HepG2 (cell line): Measurements from ENCODE around the gene CSNK1D. TPM values are rescaled to one million over a fixed set of nuclear protein-coding genes. Genes with fewer than 3 reads are reported as not detected.

Experiments used
- CENPX ChIP-seq: sonication (generic); formaldehyde crosslinking; IDR thresholded peaks from 2 replicates; pipeline ENCODE4 v1.9.0; 2021; ENCODE audit warnings: mild to moderate bottlenecking, missing genetic modification reagents, moderate library complexity
- GTF3A ChIP-seq: sonication (generic); formaldehyde crosslinking; conservative IDR thresholded peaks from 2 replicates; pipeline ENCODE4 v1.4.0; 2020; ENCODE audit warnings: mild to moderate bottlenecking, missing genetic modification reagents
- HCFC1 ChIP-seq: fragments of 150-350 bp; IDR thresholded peaks from 2 replicates; pipeline ENCODE4 v1.6.1; 2014; ENCODE audit warnings: low read depth, low read length
- HDAC1 ChIP-seq: sonication (generic); formaldehyde crosslinking; IDR thresholded peaks from 2 replicates; pipeline ENCODE4 v1.5.1; 2020; ENCODE audit warnings: mild to moderate bottlenecking, missing genetic modification reagents
- HNRNPL ChIP-seq: fragments of 200-400 bp; formaldehyde crosslinking; IDR thresholded peaks from 2 replicates; pipeline ENCODE4 v1.6.1; 2017; ENCODE audit warnings: mild to moderate bottlenecking, low read depth, low read length
- IKZF1 ChIP-seq: fragments of 450-650 bp; IDR thresholded peaks from 2 replicates; pipeline ENCODE4 v1.7.1; 2016
- JUND ChIP-seq: sonication (generic); formaldehyde crosslinking; IDR thresholded peaks from 2 replicates; pipeline ENCODE4 v1.8.0; 2022; ENCODE audit warnings: mild to moderate bottlenecking, missing genetic modification reagents
- MEIS1 ChIP-seq: sonication (generic); formaldehyde crosslinking; IDR thresholded peaks from 2 replicates; pipeline ENCODE4 v1.9.0; 2021; ENCODE audit warnings: mild to moderate bottlenecking, missing genetic modification reagents, moderate library complexity, borderline replicate concordance
- MIER2 ChIP-seq: IDR thresholded peaks from 2 replicates; pipeline ENCODE4 v1.6.1; 2016; ENCODE audit warnings: missing biosample characterization, missing genetic modification reagents
- NFYB ChIP-seq: sonication (generic); formaldehyde crosslinking; IDR thresholded peaks from 2 replicates; pipeline ENCODE4 v1.4.0; 2020; ENCODE audit warnings: missing genetic modification reagents
- NR0B2 ChIP-seq: sonication (generic); formaldehyde crosslinking; IDR thresholded peaks from 2 replicates; pipeline ENCODE4 v1.4.0; 2020; ENCODE audit warnings: mild to moderate bottlenecking, missing genetic modification reagents
- NR2F1 ChIP-seq, 2 experiments: fragments of 450-650 bp in 1 of 2; formaldehyde crosslinking in 1 of 2; IDR thresholded peaks; 2 replicates each; pipeline versions ENCODE4 v1.5.0 to v1.6.1; 2016 to 2020; ENCODE audit warnings: mild to moderate bottlenecking in 1 of 2, missing compliant biosample characterization in 1 of 2, missing genetic modification reagents in 1 of 2, moderate library complexity in 1 of 2
- PCBP1 ChIP-seq: fragments of 200-400 bp; formaldehyde crosslinking; IDR thresholded peaks from 2 replicates; pipeline ENCODE4 v1.6.1; 2017; ENCODE audit warnings: mild to moderate bottlenecking, low read depth, low read length, borderline replicate concordance
- ZBTB1 ChIP-seq: sonication (generic); formaldehyde crosslinking; IDR thresholded peaks from 2 replicates; pipeline ENCODE4 v1.4.0; 2020; ENCODE audit warnings: missing genetic modification reagents, borderline replicate concordance
- ZBTB21 ChIP-seq: sonication (generic); formaldehyde crosslinking; IDR thresholded peaks from 2 replicates; pipeline ENCODE4 v1.4.0; 2020; ENCODE audit warnings: missing genetic modification reagents
- ZFY ChIP-seq: sonication (generic); formaldehyde crosslinking; IDR thresholded peaks from 2 replicates; pipeline ENCODE4 v1.4.0; 2020; ENCODE audit warnings: missing genetic modification reagents
- ZNF510 ChIP-seq: sonication (generic); formaldehyde crosslinking; IDR thresholded peaks from 2 replicates; pipeline ENCODE4 v1.4.0; 2020; ENCODE audit warnings: low read depth, mild to moderate bottlenecking, missing genetic modification reagents
- ZNF788 ChIP-seq: sonication (generic); formaldehyde crosslinking; IDR thresholded peaks from 2 replicates; pipeline ENCODE4 v1.5.0; 2020; ENCODE audit warnings: mild to moderate bottlenecking, missing genetic modification reagents, borderline replicate concordance
- polyA plus RNA-seq, 8 experiments: library from polyadenylated mRNA; depleted of rRNA in 3 of 8; stranded (reverse) in 7 of 8; unstranded in 1 of 8; fragments of >200 nt; fragmentation: Illumina TruSeq in 4 of 8; extraction: Trizol in 4 of 8; gene quantifications; 2 replicates each; pipeline versions ENCODE4 v1.2.1 to v1.2.3, GENCODE V29; 2011 to 2016; ENCODE audit warnings: low read depth in 4 of 8, missing spikeins in 1 of 8, mixed read lengths in 1 of 8; ENCODE audit not compliant: insufficient read depth in 1 of 8
- total RNA-seq, 5 experiments: library from RNA; depleted of rRNA; stranded (reverse); fragments of >200 nt; fragmentation: Illumina TruSeq; extraction: Trizol; gene quantifications; 2 replicates each; pipeline ENCODE4 v1.2.3, GENCODE V29; 2016; ENCODE audit warnings: low read depth in 1 of 5
- TF ChIP-seq, protein P1 (sequence below): sonication (generic); formaldehyde crosslinking; IDR thresholded peaks from 2 replicates; pipeline ENCODE4 v1.4.0; 2020; ENCODE audit warnings: mild to moderate bottlenecking, missing genetic modification reagents
- TF ChIP-seq, protein P2 (sequence below): IDR thresholded peaks from 2 replicates; pipeline ENCODE4 v1.6.1; 2016
- TF ChIP-seq, protein P3 (sequence below): sonication (generic); formaldehyde crosslinking; IDR thresholded peaks from 2 replicates; pipeline ENCODE4 v1.5.0; 2020; ENCODE audit warnings: missing genetic modification reagents

The CSNK1D gene
- total and polyA plus RNA-seq, 2 of the 13 experiments (the other 11 are each of a cell fraction or from before 2014, with no cell fraction given), result 31.5 to 128 TPM

DNA sequence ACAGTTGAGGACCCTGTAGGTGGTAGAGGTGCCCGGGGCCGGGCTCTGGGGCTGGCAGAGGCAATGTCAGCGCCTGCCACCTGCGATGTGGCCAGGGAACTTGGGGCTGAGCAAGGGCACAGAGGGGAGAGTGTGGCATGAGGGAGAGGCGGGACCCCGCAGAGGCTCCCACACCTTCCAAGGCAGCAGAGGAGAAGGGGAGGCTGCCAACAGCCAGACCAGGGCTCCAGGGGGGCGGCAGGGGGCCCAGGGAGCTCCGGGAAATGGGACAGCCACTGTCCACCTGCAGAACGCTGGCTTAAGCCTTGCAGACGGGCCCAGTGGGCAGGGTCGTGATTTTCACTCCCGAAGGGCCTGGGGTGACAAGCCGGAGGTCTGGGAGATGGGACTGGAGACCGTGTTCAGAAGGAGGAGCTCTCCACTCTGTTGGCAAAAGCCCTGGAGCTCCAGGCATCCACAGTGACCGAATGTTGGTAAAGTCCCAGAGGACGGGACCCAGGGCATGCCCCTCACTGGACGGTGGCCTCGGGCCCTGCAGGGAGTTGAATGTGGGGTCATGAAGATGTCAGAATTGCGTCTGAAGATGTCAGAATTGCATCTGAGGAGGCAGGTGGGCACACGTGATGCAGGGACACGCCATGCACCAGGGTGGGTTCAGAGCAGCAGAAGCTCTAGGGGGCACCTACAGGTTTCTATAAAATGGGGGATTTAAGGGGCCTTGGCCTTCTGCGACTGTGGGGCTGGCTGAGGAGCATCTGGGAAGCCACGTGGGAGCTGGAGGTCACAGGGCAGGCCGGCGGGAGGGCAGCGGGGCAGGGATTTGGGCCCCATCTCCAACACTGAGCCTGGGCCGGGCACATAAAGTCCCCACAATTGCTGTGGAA, 25.3 kb upstream of the CSNK1D start (continued):
- TF ChIP-seq IKZF1 (no peak), ZNF510 (CRISPR knock-in tag) (no peak), HCFC1 (no peak), ZNF788 (peak; percentile 4; the same call in 1 of the 2 replicates), ZBTB21 (CRISPR knock-in tag) (no peak), NR0B2 (CRISPR knock-in tag) (0 out of 2 replicates have a peak, but pooled peaks have one; percentile 30), CENPX (CRISPR knock-in tag) (no peak), GTF3A (CRISPR knock-in tag) (no peak), NR2F1 (CRISPR knock-in tag; IDR thresholded peaks at IDR 0.05) (peak in 1 of 2 experiments; percentile 57; a peak in 2 of 4 replicates), MIER2 (0 out of 2 replicates have a peak, but pooled peaks have one; percentile 7), ZBTB1 (CRISPR knock-in tag) (no peak), PCBP1 (0 out of 2 replicates have a peak, but pooled peaks have one; percentile 7), ZFY (CRISPR knock-in tag) (0 out of 2 replicates have a peak, but pooled peaks have one; percentile 11), HNRNPL (peak; percentile 87), HDAC1 (CRISPR knock-in tag) (peak; percentile 52; the same call in 1 of the 2 replicates), NFYB (CRISPR knock-in tag) (0 out of 2 replicates have a peak, but pooled peaks have one; percentile 4), MEIS1 (CRISPR knock-in tag) (0 out of 2 replicates have a peak, but pooled peaks have one; percentile 40), JUND (CRISPR knock-in tag) (0 out of 2 replicates have a peak, but pooled peaks have one; percentile 11)
- TF ChIP-seq, protein P1, sequence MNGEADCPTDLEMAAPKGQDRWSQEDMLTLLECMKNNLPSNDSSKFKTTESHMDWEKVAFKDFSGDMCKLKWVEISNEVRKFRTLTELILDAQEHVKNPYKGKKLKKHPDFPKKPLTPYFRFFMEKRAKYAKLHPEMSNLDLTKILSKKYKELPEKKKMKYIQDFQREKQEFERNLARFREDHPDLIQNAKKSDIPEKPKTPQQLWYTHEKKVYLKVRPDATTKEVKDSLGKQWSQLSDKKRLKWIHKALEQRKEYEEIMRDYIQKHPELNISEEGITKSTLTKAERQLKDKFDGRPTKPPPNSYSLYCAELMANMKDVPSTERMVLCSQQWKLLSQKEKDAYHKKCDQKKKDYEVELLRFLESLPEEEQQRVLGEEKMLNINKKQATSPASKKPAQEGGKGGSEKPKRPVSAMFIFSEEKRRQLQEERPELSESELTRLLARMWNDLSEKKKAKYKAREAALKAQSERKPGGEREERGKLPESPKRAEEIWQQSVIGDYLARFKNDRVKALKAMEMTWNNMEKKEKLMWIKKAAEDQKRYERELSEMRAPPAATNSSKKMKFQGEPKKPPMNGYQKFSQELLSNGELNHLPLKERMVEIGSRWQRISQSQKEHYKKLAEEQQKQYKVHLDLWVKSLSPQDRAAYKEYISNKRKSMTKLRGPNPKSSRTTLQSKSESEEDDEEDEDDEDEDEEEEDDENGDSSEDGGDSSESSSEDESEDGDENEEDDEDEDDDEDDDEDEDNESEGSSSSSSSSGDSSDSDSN (CRISPR knock-in tag), result peak; percentile 20
- TF ChIP-seq, protein P2, sequence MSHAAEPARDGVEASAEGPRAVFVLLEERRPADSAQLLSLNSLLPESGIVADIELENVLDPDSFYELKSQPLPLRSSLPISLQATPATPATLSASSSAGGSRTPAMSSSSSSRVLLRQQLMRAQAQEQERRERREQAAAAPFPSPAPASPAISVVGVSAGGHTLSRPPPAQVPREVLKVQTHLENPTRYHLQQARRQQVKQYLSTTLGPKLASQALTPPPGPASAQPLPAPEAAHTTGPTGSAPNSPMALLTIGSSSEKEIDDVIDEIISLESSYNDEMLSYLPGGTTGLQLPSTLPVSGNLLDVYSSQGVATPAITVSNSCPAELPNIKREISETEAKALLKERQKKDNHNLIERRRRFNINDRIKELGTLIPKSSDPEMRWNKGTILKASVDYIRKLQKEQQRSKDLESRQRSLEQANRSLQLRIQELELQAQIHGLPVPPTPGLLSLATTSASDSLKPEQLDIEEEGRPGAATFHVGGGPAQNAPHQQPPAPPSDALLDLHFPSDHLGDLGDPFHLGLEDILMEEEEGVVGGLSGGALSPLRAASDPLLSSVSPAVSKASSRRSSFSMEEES (CRISPR knock-in tag), result 0 out of 2 replicates have a peak, but pooled peaks have one; percentile 40
- TF ChIP-seq, protein P3, sequence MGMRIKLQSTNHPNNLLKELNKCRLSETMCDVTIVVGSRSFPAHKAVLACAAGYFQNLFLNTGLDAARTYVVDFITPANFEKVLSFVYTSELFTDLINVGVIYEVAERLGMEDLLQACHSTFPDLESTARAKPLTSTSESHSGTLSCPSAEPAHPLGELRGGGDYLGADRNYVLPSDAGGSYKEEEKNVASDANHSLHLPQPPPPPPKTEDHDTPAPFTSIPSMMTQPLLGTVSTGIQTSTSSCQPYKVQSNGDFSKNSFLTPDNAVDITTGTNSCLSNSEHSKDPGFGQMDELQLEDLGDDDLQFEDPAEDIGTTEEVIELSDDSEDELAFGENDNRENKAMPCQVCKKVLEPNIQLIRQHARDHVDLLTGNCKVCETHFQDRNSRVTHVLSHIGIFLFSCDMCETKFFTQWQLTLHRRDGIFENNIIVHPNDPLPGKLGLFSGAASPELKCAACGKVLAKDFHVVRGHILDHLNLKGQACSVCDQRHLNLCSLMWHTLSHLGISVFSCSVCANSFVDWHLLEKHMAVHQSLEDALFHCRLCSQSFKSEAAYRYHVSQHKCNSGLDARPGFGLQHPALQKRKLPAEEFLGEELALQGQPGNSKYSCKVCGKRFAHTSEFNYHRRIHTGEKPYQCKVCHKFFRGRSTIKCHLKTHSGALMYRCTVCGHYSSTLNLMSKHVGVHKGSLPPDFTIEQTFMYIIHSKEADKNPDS (CRISPR knock-in tag), result 0 out of 2 replicates have a peak, but pooled peaks have one; percentile 9
